ENCODE data around the gene RBM39. TPM values are rescaled to one million over a fixed set of nuclear protein-coding genes. Genes with fewer than 3 reads are reported as not detected.

Gene RBM39
- total and polyA plus RNA-seq, 9 of the 15 experiments (the other 6 are each of a cell fraction or from before 2014, with no cell fraction given), result 143 to 319 (median 228) TPM

GRCh38 chr20:35664466-35665206 lies 77.4 kb downstream of the RBM39 start, which contains the start of the genes CPNE1 and RBM12 (continued):
- TF ChIP-seq ZBTB40 (IDR thresholded peaks at IDR 0.05) (peak; percentile 43; the same call in 1 of the 2 replicates), ZBTB40 (CRISPR knock-in tag; IDR thresholded peaks at IDR 0.05) (no peak), NFE2 (IDR thresholded peaks at IDR 0.05; ENCODE audit: low read depth) (no peak), HSF4 (CRISPR knock-in tag; IDR thresholded peaks at IDR 0.05; ENCODE audit: borderline replicate concordance) (no peak), L3MBTL2 (IDR thresholded peaks at IDR 0.05) (peak; percentile 97), PML (IDR thresholded peaks at IDR 0.05; ENCODE audit: low read length) (peak; percentile 85), CCAR2 (IDR thresholded peaks at IDR 0.05; ENCODE audit: low read depth, low read length) (no peak), MITF (IDR thresholded peaks at IDR 0.05) (no peak), ELF4 (CRISPR knock-in tag; IDR thresholded peaks at IDR 0.05) (peak; percentile 71; the same call in 1 of the 2 replicates), STAG1 (CRISPR knock-in tag; IDR thresholded peaks at IDR 0.05; ENCODE audit: borderline replicate concordance) (peak; percentile 15; the same call in 1 of the 2 replicates), ZNF644 (tag; IDR thresholded peaks at IDR 0.05; ENCODE audit: low read depth) (0 out of 2 replicates have a peak, but pooled peaks have one; percentile 73), ZC3H8 (IDR thresholded peaks at IDR 0.05) (no peak), C11orf30 (IDR thresholded peaks at IDR 0.05; ENCODE audit: low read depth) (0 out of 2 replicates have a peak, but pooled peaks have one; percentile 30), MYBL2 (IDR thresholded peaks at IDR 0.05; ENCODE audit: low read depth) (no peak), MYBL2 (CRISPR knock-in tag; IDR thresholded peaks at IDR 0.05; ENCODE audit: borderline replicate concordance) (no peak), ZNF184 (CRISPR knock-in tag; IDR thresholded peaks at IDR 0.05) (no peak), TBP (optimal IDR thresholded peaks at IDR 0.05; ENCODE audit: low read depth, low read length) (peak; percentile 88)
- TF ChIP-seq, protein P1, sequence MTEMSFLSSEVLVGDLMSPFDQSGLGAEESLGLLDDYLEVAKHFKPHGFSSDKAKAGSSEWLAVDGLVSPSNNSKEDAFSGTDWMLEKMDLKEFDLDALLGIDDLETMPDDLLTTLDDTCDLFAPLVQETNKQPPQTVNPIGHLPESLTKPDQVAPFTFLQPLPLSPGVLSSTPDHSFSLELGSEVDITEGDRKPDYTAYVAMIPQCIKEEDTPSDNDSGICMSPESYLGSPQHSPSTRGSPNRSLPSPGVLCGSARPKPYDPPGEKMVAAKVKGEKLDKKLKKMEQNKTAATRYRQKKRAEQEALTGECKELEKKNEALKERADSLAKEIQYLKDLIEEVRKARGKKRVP (CRISPR knock-in tag; IDR thresholded peaks at IDR 0.05), result no peak
